ENCODE measurements around the gene RNF151. TPM values are rescaled to one million over a fixed set of nuclear protein-coding genes. Genes with fewer than 3 reads are reported as not detected.
A peak's percentile ranks its signal among the peaks of the same experiment; 100 is the strongest.
"Not testable (repeated sequence)": the region's sequence is repeated elsewhere in the genome, so short reads cannot be mapped to it uniquely, and the experiment has no call there.

Gene RNF151
- total RNA-seq, 1 donor from 2014 or later: not detected

DNA sequence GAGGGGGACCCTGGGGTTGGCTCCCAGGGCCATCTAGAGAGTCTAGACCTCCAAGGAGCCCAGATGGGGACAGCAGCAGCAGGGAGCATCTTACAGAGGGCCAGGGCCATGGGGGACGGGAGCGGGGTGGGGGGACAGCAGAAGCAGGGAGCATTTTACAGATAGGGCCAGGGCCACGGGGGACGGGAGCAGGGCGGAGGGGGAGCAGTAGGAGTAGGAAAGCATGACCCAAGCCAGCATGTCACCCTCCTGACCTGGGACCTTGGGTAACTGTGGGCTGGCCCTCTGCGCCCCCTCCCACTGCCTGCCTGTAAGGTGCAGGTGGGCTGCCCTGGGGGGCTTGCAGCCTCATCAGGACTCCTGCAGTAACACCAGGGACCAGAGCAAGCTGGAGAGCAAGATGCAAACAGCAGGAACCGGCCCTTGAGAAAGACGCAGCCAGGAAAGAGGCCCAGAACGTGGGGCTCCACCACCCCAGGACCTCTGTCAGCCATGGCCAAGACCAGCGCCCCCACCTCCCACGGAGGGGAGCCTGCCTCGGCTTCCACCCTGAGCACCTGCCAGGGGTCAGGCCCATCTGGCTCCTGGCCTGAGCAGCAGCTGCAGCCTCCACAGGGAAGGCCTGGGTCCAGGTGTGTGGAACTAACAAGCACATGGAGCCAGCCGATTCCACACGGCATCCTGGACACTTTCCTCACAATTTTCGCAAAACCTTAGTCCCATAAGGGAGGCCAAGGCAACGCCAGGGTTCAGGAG lies 40.6 kb downstream of the RNF151 start:
- DNase-seq: no peak

DNA sequence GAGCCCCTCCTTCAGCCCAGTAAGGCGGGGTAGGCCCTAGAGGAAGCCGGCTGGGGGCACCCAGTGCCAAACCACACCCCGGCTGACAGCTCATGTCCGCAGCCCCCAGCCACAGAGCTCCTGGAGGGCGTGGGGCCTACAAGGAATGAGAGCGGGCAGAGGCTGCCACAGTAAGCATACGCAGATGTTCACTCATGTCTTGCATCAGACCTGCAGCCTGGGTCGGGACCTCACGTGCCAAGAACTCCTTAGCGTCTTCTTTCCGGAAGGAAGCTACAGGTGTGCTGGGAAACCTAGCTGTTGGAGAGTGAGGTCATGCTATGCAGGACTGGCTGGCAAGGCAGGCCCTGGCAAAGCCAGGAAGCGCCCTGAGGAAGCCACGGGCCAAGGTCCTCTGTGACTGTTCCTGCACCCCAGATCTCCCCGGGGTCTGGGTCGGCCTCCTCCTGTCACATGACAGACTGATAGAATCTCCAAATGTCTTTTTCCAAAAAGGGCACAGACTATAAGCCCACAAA lies 41.4 kb downstream of the RNF151 start:
- no peak for DNase-seq

DNA sequence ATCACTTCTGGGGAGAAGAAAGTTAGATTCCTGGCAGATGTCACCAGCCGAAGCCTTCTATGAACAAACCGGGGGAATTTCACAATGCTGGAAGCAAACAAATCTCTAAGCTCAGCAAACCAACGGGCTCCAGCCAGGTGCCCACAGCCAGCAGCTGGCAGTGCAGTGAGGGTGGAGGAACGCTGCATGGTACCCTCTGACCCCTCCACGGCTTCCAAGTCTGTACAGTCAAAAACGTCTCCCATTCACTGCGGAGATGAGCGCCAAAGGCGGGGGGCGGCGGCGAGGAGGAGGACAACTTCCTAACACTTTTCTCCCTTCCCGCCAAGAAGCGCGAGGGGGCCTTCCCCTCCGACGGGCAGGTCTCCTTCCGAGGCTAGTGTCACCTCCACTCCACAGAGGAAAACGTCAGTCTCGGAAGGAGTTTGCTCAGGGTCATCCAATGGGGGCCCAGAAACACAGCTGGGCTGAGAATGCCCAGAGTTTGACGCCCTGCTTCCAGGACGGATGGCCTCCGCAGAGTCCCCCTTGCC lies 42.0 kb downstream of the RNF151 start:
- DNase-seq: peak; percentile 29

DNA sequence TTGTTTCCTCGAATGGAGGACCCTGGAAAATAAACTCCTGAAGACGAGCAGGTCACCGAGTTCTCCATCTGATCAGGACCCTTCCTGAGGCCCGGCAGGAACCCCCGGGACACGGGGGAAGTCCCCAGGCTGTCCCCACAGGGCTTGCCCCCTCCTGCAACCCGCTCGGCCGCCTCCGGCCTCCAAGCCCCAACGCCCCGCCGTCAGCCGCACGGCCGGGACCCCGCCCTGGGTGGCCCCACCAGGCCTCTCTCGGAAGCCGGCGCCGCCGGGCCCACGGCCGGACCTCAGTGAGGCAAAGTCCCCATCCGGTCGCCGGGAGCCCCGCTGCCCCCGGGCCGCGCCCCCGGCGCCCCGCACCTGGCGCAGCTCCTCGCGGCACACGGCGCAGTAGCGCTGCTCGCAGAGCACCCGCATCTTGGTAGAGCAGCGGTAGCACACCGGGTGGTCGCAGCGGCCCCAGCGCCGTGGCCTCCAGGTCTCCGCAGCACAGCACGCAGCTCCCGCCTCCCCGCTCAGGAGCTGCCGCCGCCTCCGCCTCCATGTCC lies 42.6 kb downstream of the RNF151 start:
- DNase-seq: peak; percentile 17

DNA sequence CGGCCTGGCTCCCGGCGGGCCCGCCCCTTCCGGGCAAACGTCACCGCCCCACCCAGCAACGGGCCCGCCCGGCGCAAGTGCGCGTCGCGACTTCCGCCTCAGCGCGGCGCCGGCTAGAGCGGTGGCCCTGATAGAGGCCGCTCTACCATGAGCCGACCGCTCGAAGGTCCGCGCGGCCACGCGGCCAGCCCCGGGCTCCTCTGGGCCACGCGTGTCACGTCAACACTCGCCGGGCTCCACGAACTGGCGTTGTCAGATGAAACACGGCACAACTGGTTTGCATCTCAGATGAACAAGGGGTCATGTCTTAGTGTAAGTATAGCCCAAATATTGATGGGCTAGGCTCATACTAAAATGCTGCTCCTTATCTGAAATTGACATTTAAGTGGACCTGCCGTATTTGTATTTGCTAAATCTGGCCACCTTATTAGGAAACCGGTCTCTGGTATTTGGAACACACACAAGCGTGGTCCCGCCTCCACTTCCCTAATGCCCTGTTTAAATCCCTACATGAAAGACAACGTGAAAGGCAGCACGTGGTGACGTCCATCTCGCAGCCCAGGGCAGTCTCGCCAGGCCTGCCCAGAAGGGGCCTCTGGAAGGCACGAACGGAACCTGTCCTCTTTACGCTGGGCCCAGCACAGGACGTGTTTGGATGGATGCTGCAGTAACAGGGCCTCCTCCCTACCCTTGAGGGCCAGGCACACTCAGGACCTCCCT lies 43.3 kb downstream of the RNF151 start, which contains the start of gene ZNF598:
ZNF598 (minus strand) TSS at position 31 of the 720 bp plus-strand sequence.
- DNase-seq: peak; percentile 93

DNA sequence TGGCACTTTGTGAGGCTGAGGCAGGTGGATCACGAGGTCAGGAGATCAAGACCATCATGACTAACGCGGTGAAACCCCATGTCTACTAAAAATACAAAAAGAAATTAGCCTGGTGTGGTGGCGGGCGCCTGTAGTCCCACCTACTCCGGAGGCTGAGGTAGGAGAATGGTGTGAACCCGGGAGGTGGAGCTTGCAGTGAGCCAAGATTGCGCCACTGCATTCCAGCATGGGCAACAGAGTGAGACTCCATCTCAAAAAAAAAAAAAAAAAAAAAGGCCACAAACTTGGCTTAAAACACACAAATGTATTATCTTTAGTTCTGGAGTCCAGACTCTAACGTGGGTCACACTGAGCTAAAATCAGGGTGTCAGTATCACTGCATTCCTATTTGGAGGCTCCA lies 45.1 kb downstream of the RNF151 start:
- DNase-seq: not testable (repeated sequence)

DNA sequence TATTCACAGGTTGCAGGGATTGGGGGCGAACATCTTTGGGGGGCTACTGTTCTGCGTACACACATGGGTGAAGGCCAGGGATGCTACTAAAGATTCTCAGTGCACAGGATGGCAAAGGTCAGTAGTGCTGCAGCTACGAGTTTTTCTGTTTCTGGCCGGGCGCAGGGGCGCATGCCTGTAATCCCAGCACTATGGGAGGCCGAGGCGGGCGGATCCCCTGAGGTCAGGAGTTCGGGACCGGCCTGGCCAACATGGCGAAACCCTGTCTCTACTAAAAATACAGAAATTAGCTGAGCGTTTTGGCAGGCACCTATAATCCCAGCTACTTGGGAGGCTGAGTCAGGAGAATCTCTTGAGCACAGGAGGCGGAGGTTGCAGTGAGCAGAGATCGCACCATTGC lies 46.9 kb downstream of the RNF151 start:
- DNase-seq: no peak

DNA sequence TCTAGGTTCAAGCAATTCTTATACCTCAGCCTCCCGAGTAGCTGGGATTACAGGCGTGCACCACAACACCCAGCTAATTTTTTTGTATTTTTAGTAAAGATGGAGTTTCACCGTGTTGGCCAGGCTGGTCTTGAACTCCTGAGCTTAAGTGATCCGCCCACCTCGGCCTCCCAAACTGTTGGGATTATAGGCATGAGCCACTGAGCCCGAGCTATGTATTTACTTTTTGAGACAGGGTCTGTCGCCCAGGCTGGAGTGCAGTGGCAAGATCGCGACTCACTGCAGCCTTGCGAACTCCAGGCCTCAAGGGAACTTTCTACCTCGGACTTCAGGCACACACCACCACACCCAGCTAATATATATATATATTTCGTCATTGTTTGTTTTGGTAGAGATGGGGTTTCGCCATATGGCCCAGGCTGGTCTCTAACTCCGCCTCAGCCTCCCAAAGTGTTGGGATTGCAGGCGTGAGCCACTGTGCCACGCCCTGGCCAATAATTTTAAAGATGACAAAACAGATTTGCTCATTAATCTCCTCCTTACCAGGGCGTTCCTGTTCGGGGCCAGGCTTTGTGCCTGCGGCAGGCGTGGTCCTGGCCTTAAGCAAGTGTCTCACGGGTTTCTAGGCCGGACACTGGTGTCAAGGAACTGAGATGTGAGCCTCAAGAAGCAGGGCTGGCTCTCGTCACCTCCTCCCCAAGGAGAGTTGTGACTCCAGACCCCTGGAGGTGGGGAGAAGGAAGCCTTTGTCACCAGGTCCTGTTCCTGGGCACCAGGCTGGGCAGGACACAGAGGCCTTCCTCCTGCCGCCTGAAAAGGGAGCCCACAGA lies 48.7 kb downstream of the RNF151 start:
- peak; percentile 64 for DNase-seq

DNA sequence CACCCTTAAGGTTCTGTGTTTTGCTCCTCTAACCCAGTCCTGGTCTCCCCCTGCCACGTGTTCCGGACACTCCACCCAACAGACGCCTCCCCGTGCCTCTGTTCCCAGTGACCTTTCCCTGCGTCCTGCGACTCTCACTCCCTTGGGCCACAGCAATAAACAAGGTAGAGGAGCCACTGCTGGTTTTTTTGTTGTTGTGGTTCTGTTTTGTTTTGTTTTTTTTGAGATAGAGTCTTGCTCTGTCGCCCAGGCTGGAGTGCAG lies 49.2 kb downstream of the RNF151 start:
- no peak for DNase-seq

DNA sequence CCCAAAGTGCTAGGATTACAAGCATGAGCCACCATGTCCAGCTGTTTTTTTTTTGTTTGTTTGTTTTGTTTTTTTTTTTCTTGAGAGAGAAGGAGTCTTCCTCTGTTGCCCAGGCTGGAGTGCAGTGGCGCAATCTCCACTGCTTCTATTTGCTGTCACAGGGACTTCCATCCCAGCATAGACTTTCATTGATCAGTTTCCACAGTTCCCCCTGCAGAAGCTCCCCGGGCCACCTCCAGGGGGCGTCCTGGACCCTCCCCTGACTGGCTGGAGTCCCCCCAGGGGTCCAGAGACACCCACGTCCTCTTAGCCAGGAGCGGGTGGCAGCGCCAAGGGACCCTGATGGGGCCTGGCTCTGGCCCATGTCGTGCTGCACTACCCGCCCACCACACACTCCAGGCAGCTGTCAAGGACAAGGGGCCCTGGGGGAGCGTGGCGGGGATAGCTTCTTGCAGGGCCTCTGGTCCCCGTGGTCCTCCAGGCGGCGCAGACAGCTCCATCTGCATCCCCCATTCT lies 49.8 kb downstream of the RNF151 start:
- no peak for DNase-seq

Small RNAs within 50 kb of the gene (small RNA-seq; reads per million reads assigned to genes)
- gene AC005363.2 (ENCODE audit: low replicate concordance) (not detected), gene RN7SL219P (ENCODE audit: low replicate concordance) (not detected), gene SNORA10 (ENCODE audit: low replicate concordance) (not detected), gene SNORA64 (ENCODE audit: low replicate concordance) (not detected)

Other genes with a start within 250 kb of the RNF151 start
- gene NME3, start 195.3 kb upstream of the RNF151 start, total RNA-seq: 29.6 TPM
- 10.6 TPM for gene EME2, start 194.0 kb upstream of the RNF151 start, total RNA-seq
- 41.5 TPM for gene MRPS34, start 193.7 kb upstream of the RNF151 start, total RNA-seq
- 43.5 TPM for gene SPSB3, start 184.3 kb upstream of the RNF151 start, total RNA-seq
- 59.2 TPM for gene NUBP2, start 183.9 kb upstream of the RNF151 start, total RNA-seq
- 0.31 TPM for gene IGFALS, start 173.2 kb upstream of the RNF151 start, total RNA-seq
- gene HAGH, start 140.0 kb upstream of the RNF151 start, total RNA-seq: 104 TPM
- 45.4 TPM for gene FAHD1, start 139.7 kb upstream of the RNF151 start, total RNA-seq
- gene MEIOB, start 94.7 kb upstream of the RNF151 start, total RNA-seq: 0.62 TPM
- 1.5 TPM for gene HS3ST6, start 48.4 kb upstream of the RNF151 start, total RNA-seq
- 9.2 TPM for gene MSRB1, start 23.7 kb upstream of the RNF151 start, total RNA-seq
- gene RPL3L, start 12.2 kb upstream of the RNF151 start, total RNA-seq: 150 TPM
- 155 TPM for gene NDUFB10, start 7.3 kb upstream of the RNF151 start, total RNA-seq
- 1,524 TPM for gene RPS2, start 2.0 kb upstream of the RNF151 start, total RNA-seq
- gene TBL3, start 5.2 kb downstream of the RNF151 start, total RNA-seq: 21.7 TPM
- gene NOXO1, start 14.6 kb downstream of the RNF151 start, total RNA-seq: 2.5 TPM
- 10.2 TPM for gene GFER, start 17.3 kb downstream of the RNF151 start, total RNA-seq
- gene SYNGR3, start 23.1 kb downstream of the RNF151 start, total RNA-seq: 4.7 TPM
- gene ZNF598, start 43.0 kb downstream of the RNF151 start, total RNA-seq: 15.2 TPM
- 0.82 TPM for gene NPW, start 52.9 kb downstream of the RNF151 start, total RNA-seq
- 45.7 TPM for gene NHERF2, start 60.0 kb downstream of the RNF151 start, total RNA-seq
- 28.7 TPM for gene NTHL1, start 81.0 kb downstream of the RNF151 start, total RNA-seq
- gene TSC2, start 81.1 kb downstream of the RNF151 start, total RNA-seq: 57.2 TPM
- 138 TPM for gene PKD1, start 169.0 kb downstream of the RNF151 start, total RNA-seq
- gene RAB26, start 181.8 kb downstream of the RNF151 start, total RNA-seq: not detected
- 27.4 TPM for gene TRAF7, start 188.9 kb downstream of the RNF151 start, total RNA-seq
- gene CASKIN1, start 229.7 kb downstream of the RNF151 start, total RNA-seq: 1.0 TPM
- 27.0 TPM for gene MLST8, start 238.6 kb downstream of the RNF151 start, total RNA-seq
- gene BRICD5, start 244.0 kb downstream of the RNF151 start, total RNA-seq: 1.9 TPM
- 18.2 TPM for gene PGP, start 248.0 kb downstream of the RNF151 start, total RNA-seq